Neural progenitor cell (in vitro differentiated cells): ENCODE data around the gene TNFRSF14. TPM values are rescaled to one million over a fixed set of nuclear protein-coding genes. Genes with fewer than 3 reads are reported as not detected.

ENCODE experiments used
- DNase-seq: peaks from one replicate; pipeline ENCODE4 v3.0.0-alpha.2; 2016; ENCODE audit warnings: low spot score
- H2AFZ ChIP-seq: fragments of 200-600 bp; sonication (generic); replicated peaks from 2 replicates; pipeline ENCODE4 v1.6.1; 2016; ENCODE audit warnings: antibody characterized with exemption
- H3F3A ChIP-seq: fragments of 200-600 bp; sonication (generic); 2 replicates; pipeline ENCODE4 v1.6.1; 2016; ENCODE audit warnings: antibody characterized with exemption, low read depth
- H3K27ac ChIP-seq: fragments of 200-600 bp; sonication (generic); 2 replicates; pipeline ENCODE4 v1.5.1; 2016; ENCODE audit warnings: mild to moderate bottlenecking
- H3K27me3 ChIP-seq: fragments of 200-600 bp; sonication (generic); 2 replicates; pipeline ENCODE4 v1.6.1; 2016; ENCODE audit warnings: mild to moderate bottlenecking, moderate library complexity
- H3K36me3 ChIP-seq: fragments of 200-600 bp; sonication (generic); 2 replicates; pipeline ENCODE4 v1.5.1; 2016
- H3K4me1 ChIP-seq: fragments of 200-600 bp; sonication (generic); 2 replicates; pipeline ENCODE4 v1.6.1; 2016; ENCODE audit warnings: mixed run types
- H3K4me2 ChIP-seq: fragments of 200-600 bp; sonication (generic); 2 replicates; pipeline ENCODE4 v1.6.1; 2016
- H3K4me3 ChIP-seq: fragments of 200-600 bp; sonication (generic); 2 replicates; pipeline ENCODE4 v1.5.1; 2016
- H3K79me2 ChIP-seq: fragments of 200-600 bp; sonication (generic); 2 replicates; pipeline ENCODE4 v1.6.1; 2016; ENCODE audit warnings: low read depth
- H3K9ac ChIP-seq: fragments of 200-600 bp; sonication (generic); 2 replicates; pipeline ENCODE4 v1.6.1; 2016
- H3K9me3 ChIP-seq: fragments of 200-600 bp; sonication (generic); 2 replicates; pipeline ENCODE4 v1.5.1; 2016; ENCODE audit warnings: low read depth
- H4K20me1 ChIP-seq: fragments of 200-600 bp; sonication (generic); 2 replicates; pipeline ENCODE4 v1.6.1; 2016; ENCODE audit warnings: low read depth
- H3K27ac Mint-ChIP-seq: 3 replicates; pipeline ENCODE4 v1.8.0; 2021; ENCODE audit warnings: mixed read lengths
- H3K27me3 Mint-ChIP-seq: 2 replicates; pipeline ENCODE4 v1.8.0; 2022; ENCODE audit warnings: low read depth, mild to moderate bottlenecking, inconsistent platforms, moderate library complexity, mixed read lengths; ENCODE audit not compliant: insufficient read depth
- H3K36me3 Mint-ChIP-seq: 3 replicates; pipeline ENCODE4 v1.8.0; 2021; ENCODE audit warnings: mixed read lengths
- H3K4me1 Mint-ChIP-seq: 3 replicates; pipeline ENCODE4 v1.8.0; 2021; ENCODE audit warnings: mixed read lengths
- H3K4me3 Mint-ChIP-seq: 3 replicates; pipeline ENCODE4 v1.8.0; 2021; ENCODE audit warnings: mild to moderate bottlenecking, moderate library complexity, mixed read lengths
- H3K9me3 Mint-ChIP-seq: 3 replicates; pipeline ENCODE4 v1.8.0; 2020; ENCODE audit warnings: mixed read lengths
- EZH2 ChIP-seq: fragments of 200-600 bp; sonication (generic); IDR thresholded peaks from 2 replicates; pipeline ENCODE4 v1.6.1; 2017; ENCODE audit warnings: antibody characterized with exemption, mild to moderate bottlenecking, moderate library complexity
- EZH2phosphoT487 ChIP-seq: fragments of 200-600 bp; sonication (generic); IDR thresholded peaks from 2 replicates; pipeline ENCODE4 v1.6.1; 2017; ENCODE audit warnings: antibody characterized with exemption
- total RNA-seq: library from RNA; depleted of rRNA; stranded (reverse); fragments of >200 nt; gene quantifications from 2 replicates; pipeline ENCODE4 v1.2.3, GENCODE V29; 2015; ENCODE audit warnings: low replicate concordance
- TF ChIP-seq, protein P1 (sequence below): fragments of 200-600 bp; sonication (generic); IDR thresholded peaks from 2 replicates; pipeline ENCODE4 v1.5.1; 2017; ENCODE audit warnings: antibody characterized with exemption, mild to moderate bottlenecking

The TNFRSF14 gene
- total RNA-seq, 1 donor from 2014 or later: not detected

- Histone ChIP-seq H3K9ac (no peak overlapping the region), H3F3A (no peaks in the 10 kb centered on the region), H3K36me3 (no peaks in the 10 kb centered on the region), H3K27me3 (peaks cover 18% of the 10 kb centered on the region), H3K27ac (no peak overlapping the region), H3K9me3 (no peaks in the 10 kb centered on the region), H2AFZ (no peak overlapping the region), H4K20me1 (no peaks in the 10 kb centered on the region), H3K4me3 (no peak overlapping the region), H3K4me1 (no peaks in the 10 kb centered on the region), H3K79me2 (no peaks in the 10 kb centered on the region), H3K4me2 (no peak overlapping the region)
- TF ChIP-seq, protein P1, sequence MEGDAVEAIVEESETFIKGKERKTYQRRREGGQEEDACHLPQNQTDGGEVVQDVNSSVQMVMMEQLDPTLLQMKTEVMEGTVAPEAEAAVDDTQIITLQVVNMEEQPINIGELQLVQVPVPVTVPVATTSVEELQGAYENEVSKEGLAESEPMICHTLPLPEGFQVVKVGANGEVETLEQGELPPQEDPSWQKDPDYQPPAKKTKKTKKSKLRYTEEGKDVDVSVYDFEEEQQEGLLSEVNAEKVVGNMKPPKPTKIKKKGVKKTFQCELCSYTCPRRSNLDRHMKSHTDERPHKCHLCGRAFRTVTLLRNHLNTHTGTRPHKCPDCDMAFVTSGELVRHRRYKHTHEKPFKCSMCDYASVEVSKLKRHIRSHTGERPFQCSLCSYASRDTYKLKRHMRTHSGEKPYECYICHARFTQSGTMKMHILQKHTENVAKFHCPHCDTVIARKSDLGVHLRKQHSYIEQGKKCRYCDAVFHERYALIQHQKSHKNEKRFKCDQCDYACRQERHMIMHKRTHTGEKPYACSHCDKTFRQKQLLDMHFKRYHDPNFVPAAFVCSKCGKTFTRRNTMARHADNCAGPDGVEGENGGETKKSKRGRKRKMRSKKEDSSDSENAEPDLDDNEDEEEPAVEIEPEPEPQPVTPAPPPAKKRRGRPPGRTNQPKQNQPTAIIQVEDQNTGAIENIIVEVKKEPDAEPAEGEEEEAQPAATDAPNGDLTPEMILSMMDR: no peak
- TF ChIP-seq EZH2 (no peak), EZH2phosphoT487 (no peak)
- H3K4me3 Mint-ChIP-seq: no peak overlapping the region
- peaks cover 10% of the 10 kb centered on the region for H3K4me1 Mint-ChIP-seq
- H3K27me3 Mint-ChIP-seq: peaks cover 5% of the 10 kb centered on the region
- H3K27ac Mint-ChIP-seq: peak overlapping the region; percentile 34
- peaks cover 3% of the 10 kb centered on the region for H3K9me3 Mint-ChIP-seq
- DNase-seq: no peak
- H3K36me3 Mint-ChIP-seq: no peaks in the 10 kb centered on the region
These were observed 41.5 kb downstream of the TNFRSF14 start for GRCh38 chr1:2597441-2598328.

DNA sequence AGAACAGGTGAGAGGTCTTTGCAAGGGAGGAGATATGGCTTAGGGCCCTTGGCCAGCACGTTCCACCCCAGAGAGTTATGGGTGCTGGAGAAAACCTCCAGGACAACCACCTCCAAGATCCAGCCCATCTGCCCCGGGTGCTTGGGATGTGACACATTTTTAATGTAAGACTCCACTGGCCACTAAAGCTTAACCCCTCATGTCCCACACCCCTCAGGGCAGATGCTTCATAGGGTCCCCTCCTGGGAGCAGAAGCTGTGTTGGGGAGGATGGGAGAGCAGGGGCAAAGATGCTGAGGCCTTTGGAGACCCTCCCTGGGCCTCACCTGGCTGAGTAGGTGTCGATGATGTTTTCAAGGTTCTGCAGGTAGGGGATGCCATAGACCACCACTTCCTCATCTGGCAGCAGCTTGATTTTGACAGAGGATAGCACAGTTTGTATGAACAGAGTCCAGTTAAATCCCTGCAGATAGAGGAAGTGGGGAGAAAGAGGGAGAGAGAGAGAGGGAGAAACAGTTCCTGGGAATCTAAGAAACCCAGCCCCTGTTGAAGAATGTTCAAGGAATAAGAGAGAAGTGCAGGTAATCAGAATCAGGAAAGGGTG, 42.3 kb downstream of the TNFRSF14 start:
- Histone ChIP-seq H3K36me3 (no peaks in the 10 kb centered on the region), H4K20me1 (no peaks in the 10 kb centered on the region), H3K9me3 (no peaks in the 10 kb centered on the region), H3K27me3 (peaks cover 18% of the 10 kb centered on the region), H3K4me1 (no peaks in the 10 kb centered on the region), H3K4me3 (no peak overlapping the region), H3K27ac (no peak overlapping the region), H3F3A (no peaks in the 10 kb centered on the region), H3K4me2 (no peak overlapping the region), H2AFZ (no peak overlapping the region), H3K79me2 (no peaks in the 10 kb centered on the region), H3K9ac (no peak overlapping the region)
- Mint-ChIP-seq H3K4me3 (no peak overlapping the region), H3K9me3 (peaks cover 3% of the 10 kb centered on the region), H3K4me1 (peaks cover 12% of the 10 kb centered on the region), H3K27me3 (peaks cover 5% of the 10 kb centered on the region), H3K36me3 (no peaks in the 10 kb centered on the region), H3K27ac (no peak overlapping the region)
- no peak for DNase-seq
- TF ChIP-seq, protein P1: no peak
- no peak for TF ChIP-seq EZH2
- no peak for TF ChIP-seq EZH2phosphoT487

DNA sequence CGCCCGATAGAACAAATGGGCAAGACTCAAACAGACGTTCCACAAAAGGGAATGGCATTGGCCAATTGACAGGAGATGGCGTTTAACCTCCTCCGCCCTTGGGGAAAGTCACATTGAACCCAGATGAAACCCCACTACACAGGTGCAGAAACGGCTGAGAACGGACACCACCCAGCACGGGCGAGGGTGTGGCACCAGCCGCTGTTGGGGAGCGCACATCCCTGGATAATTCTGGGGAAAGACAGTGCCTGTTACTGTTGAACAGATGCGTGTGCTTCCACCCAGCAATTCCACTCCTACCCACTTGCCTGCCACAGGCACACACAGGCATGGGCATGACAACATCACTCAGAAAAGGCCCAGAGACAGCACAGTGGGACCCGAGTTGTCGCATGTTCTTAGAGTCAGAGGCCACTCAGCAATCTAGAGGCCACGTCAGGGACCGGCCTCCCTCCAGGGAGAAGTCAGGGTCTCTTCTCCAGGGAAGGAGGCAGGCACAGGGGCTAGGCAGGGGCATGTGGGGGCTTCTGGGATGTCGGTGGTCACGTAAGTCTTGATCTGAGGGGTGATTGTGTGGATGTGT, 45.6 kb downstream of the TNFRSF14 start:
- Histone ChIP-seq H3K36me3 (no peaks in the 10 kb centered on the region), H3K9ac (no peak overlapping the region), H3K27ac (no peak overlapping the region), H3K4me3 (no peak overlapping the region), H3K79me2 (no peaks in the 10 kb centered on the region), H3K27me3 (peaks cover 18% of the 10 kb centered on the region), H3F3A (no peaks in the 10 kb centered on the region), H2AFZ (no peak overlapping the region), H3K9me3 (no peaks in the 10 kb centered on the region), H3K4me2 (no peak overlapping the region), H4K20me1 (no peaks in the 10 kb centered on the region), H3K4me1 (no peaks in the 10 kb centered on the region)
- Mint-ChIP-seq H3K27ac (peak overlapping the region; percentile 38), H3K4me3 (no peak overlapping the region), H3K9me3 (peaks cover 3% of the 10 kb centered on the region), H3K36me3 (no peaks in the 10 kb centered on the region), H3K27me3 (peaks cover 5% of the 10 kb centered on the region), H3K4me1 (peaks cover 12% of the 10 kb centered on the region)
- no peak for TF ChIP-seq EZH2phosphoT487
- TF ChIP-seq, protein P1: no peak
- no peak for TF ChIP-seq EZH2
- no peak for DNase-seq
